ENCODE data around the gene MAFB.

DNA sequence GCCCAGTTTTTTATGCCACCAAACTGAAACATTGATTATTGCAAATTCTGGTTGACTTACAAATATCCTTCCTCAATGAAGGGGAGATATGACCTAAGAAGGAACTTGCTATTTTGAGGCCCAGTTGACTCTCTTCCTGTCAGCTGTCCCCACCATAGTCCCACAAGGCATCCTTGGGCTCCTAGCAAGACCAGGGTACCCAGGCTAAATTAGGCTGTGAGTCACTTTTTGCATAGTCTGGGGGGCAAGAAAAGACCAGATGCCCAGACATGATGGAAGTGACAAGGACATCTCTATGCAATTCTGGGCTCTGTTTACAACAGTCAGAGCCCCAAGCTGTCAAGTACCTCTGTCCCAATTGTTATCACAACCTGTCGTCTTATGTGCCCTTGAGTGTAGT lies 31.8 kb upstream of the MAFB start:
- TF ChIP-seq, protein P1, sequence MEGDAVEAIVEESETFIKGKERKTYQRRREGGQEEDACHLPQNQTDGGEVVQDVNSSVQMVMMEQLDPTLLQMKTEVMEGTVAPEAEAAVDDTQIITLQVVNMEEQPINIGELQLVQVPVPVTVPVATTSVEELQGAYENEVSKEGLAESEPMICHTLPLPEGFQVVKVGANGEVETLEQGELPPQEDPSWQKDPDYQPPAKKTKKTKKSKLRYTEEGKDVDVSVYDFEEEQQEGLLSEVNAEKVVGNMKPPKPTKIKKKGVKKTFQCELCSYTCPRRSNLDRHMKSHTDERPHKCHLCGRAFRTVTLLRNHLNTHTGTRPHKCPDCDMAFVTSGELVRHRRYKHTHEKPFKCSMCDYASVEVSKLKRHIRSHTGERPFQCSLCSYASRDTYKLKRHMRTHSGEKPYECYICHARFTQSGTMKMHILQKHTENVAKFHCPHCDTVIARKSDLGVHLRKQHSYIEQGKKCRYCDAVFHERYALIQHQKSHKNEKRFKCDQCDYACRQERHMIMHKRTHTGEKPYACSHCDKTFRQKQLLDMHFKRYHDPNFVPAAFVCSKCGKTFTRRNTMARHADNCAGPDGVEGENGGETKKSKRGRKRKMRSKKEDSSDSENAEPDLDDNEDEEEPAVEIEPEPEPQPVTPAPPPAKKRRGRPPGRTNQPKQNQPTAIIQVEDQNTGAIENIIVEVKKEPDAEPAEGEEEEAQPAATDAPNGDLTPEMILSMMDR (IDR thresholded peaks at IDR 0.05) = no peak
- TF ChIP-seq POLR2A (IDR thresholded peaks at IDR 0.05) (no peak), EP300 (IDR thresholded peaks at IDR 0.05) (no peak), POLR2AphosphoS5 (IDR thresholded peaks at IDR 0.05) (no peak)
